ENCODE measurements around the gene KISS1.
"Not testable (repeated sequence)": the region's sequence is repeated elsewhere in the genome, so short reads cannot be mapped to it uniquely, and the experiment has no call there.

KISS1 gene

GRCh38 chr1:204196068-204196795 lies at the start of gene KISS1:
Gene KISS1, minus strand, starts transcription at chr1:204196491. Its CDS starts 3,615 bp downstream, at chr1:204192876.
- peak; percentile 64 for DNase-seq

GRCh38 chr1:204242920-204243319 lies 46.6 kb upstream of the KISS1 start:
- no peak for DNase-seq

- DNase-seq, result no peak
These were observed 45.6 kb upstream of the KISS1 start for GRCh38 chr1:204241914-204242313.

GRCh38 chr1:204241050-204241449 lies 44.8 kb upstream of the KISS1 start:
- DNase-seq, result no peak

GRCh38 chr1:204240233-204240632 lies 43.9 kb upstream of the KISS1 start:
- DNase-seq, result no peak

GRCh38 chr1:204239401-204239800 lies 43.1 kb upstream of the KISS1 start:
- DNase-seq, result not testable (repeated sequence)

- DNase-seq, result not testable (repeated sequence)
These were observed 42.2 kb upstream of the KISS1 start for GRCh38 chr1:204238520-204238919.

GRCh38 chr1:204237515-204237914 lies 41.2 kb upstream of the KISS1 start:
- DNase-seq, result not testable (repeated sequence)

GRCh38 chr1:204232526-204232925 lies 36.2 kb upstream of the KISS1 start:
- DNase-seq, result no peak

GRCh38 chr1:204230211-204230610 lies 33.9 kb upstream of the KISS1 start:
- no peak for DNase-seq

GRCh38 chr1:204228896-204229295 lies 32.6 kb upstream of the KISS1 start:
- DNase-seq, result no peak

- DNase-seq, result no peak
These were observed 31.9 kb upstream of the KISS1 start for GRCh38 chr1:204227996-204228785.

- no peak for DNase-seq
These were observed 31.1 kb upstream of the KISS1 start for GRCh38 chr1:204227351-204227750.

- no peak for DNase-seq
These were observed 29.8 kb upstream of the KISS1 start for GRCh38 chr1:204225841-204226735.

GRCh38 chr1:204224655-204225054 lies 28.4 kb upstream of the KISS1 start:
- no peak for DNase-seq

- DNase-seq, result no peak
These were observed 27.0 kb upstream of the KISS1 start for GRCh38 chr1:204223129-204223860.

- no peak for DNase-seq
These were observed 26.4 kb upstream of the KISS1 start for GRCh38 chr1:204222764-204223055.

GRCh38 chr1:204222006-204222763 lies 25.9 kb upstream of the KISS1 start:
- no peak for DNase-seq

- DNase-seq, result no peak
These were observed 25.0 kb upstream of the KISS1 start for GRCh38 chr1:204221271-204221670.

- no peak for DNase-seq
These were observed 23.8 kb upstream of the KISS1 start for GRCh38 chr1:204219971-204220616.

- no peak for DNase-seq
These were observed 22.3 kb upstream of the KISS1 start for GRCh38 chr1:204218552-204218951.
